ENCODE data around the gene NUDT3.
A peak's percentile ranks its signal among the peaks of the same experiment; 100 is the strongest.
"Not testable (repeated sequence)": the region's sequence is repeated elsewhere in the genome, so short reads cannot be mapped to it uniquely, and the experiment has no call there.

NUDT3 gene

GRCh38 chr6:34339971-34340370 is 52.5 kb downstream of the NUDT3 start:
- peaks cover 75% of the 10 kb centered on the region for H4K20me1 ChIP-seq
- no peak overlapping the region for H3K9ac ChIP-seq
- peak overlapping the region; percentile 72 for H3K4me2 ChIP-seq
- TF ChIP-seq Cebpa-rat (IDR thresholded peaks at IDR 0.05) = no peak
- peaks cover 34% of the 10 kb centered on the region for H3K36me3 ChIP-seq
- H3K9me3 ChIP-seq = no peaks in the 10 kb centered on the region
- H3K27ac ChIP-seq = no peak overlapping the region; the same call in 1 of the 2 replicates
- peaks cover 45% of the 10 kb centered on the region for H3K4me1 ChIP-seq
- no peaks in the 10 kb centered on the region for H3K27me3 ChIP-seq
- H3K4me3 ChIP-seq = no peak overlapping the region

GRCh38 chr6:34339432-34339831 is 53.0 kb downstream of the NUDT3 start:
- Histone ChIP-seq H3K4me3 (no peak overlapping the region), H3K4me1 (peaks cover 46% of the 10 kb centered on the region), H3K27ac (peak overlapping the region; percentile 10; the same call in 1 of the 2 replicates), H3K9ac (no peak overlapping the region), H4K20me1 (peaks cover 75% of the 10 kb centered on the region), H3K4me2 (peak overlapping the region; percentile 72), H3K9me3 (no peaks in the 10 kb centered on the region), H3K27me3 (no peaks in the 10 kb centered on the region), H3K36me3 (peaks cover 37% of the 10 kb centered on the region)
- no peak for TF ChIP-seq Cebpa-rat (IDR thresholded peaks at IDR 0.05)

GRCh38 chr6:34338811-34339210 is 53.7 kb downstream of the NUDT3 start:
- Histone ChIP-seq H3K9me3 (no peaks in the 10 kb centered on the region), H4K20me1 (peaks cover 75% of the 10 kb centered on the region), H3K36me3 (peaks cover 43% of the 10 kb centered on the region), H3K4me2 (peak overlapping the region; percentile 72), H3K27me3 (no peaks in the 10 kb centered on the region), H3K4me3 (no peak overlapping the region), H3K27ac (peak overlapping the region; percentile 40; the same call in 1 of the 2 replicates), H3K9ac (0 out of 2 replicates have a peak overlapping the region, but pooled peaks have one; percentile 12), H3K4me1 (peaks cover 51% of the 10 kb centered on the region)
- TF ChIP-seq Cebpa-rat (IDR thresholded peaks at IDR 0.05) = no peak

- Histone ChIP-seq H4K20me1 (peaks cover 75% of the 10 kb centered on the region), H3K36me3 (peaks cover 47% of the 10 kb centered on the region), H3K9ac (0 out of 2 replicates have a peak overlapping the region, but pooled peaks have one; percentile 12), H3K27me3 (no peaks in the 10 kb centered on the region), H3K9me3 (no peaks in the 10 kb centered on the region), H3K4me2 (peak overlapping the region; percentile 72), H3K4me3 (no peak overlapping the region), H3K27ac (peak overlapping the region; percentile 40; the same call in 1 of the 2 replicates), H3K4me1 (peaks cover 55% of the 10 kb centered on the region)
- TF ChIP-seq Cebpa-rat (IDR thresholded peaks at IDR 0.05) = no peak
Measured at GRCh38 chr6:34338377-34338776, 54.1 kb downstream of the NUDT3 start.

GRCh38 chr6:34334796-34335416 is 57.6 kb downstream of the NUDT3 start:
- H3K27ac ChIP-seq = no peak overlapping the region
- H3K27me3 ChIP-seq = no peaks in the 10 kb centered on the region
- TF ChIP-seq Cebpa-rat (IDR thresholded peaks at IDR 0.05) = no peak
- 0 out of 2 replicates have a peak, but pooled peaks cover 3% of the 10 kb centered on the region for H3K9me3 ChIP-seq
- H3K4me1 ChIP-seq = peaks cover 70% of the 10 kb centered on the region
- peaks cover 37% of the 10 kb centered on the region for H3K36me3 ChIP-seq
- no peak overlapping the region for H3K4me3 ChIP-seq
- peaks cover 63% of the 10 kb centered on the region for H4K20me1 ChIP-seq
- H3K9ac ChIP-seq = no peak overlapping the region
- H3K4me2 ChIP-seq = no peak overlapping the region

- no peak overlapping the region for H3K4me3 ChIP-seq
- H3K27me3 ChIP-seq = no peaks in the 10 kb centered on the region
- H3K9me3 ChIP-seq = 0 out of 2 replicates have a peak, but pooled peaks cover 3% of the 10 kb centered on the region
- no peak overlapping the region for H3K9ac ChIP-seq
- no peak overlapping the region for H3K27ac ChIP-seq
- peaks cover 38% of the 10 kb centered on the region for H3K36me3 ChIP-seq
- no peak overlapping the region for H3K4me2 ChIP-seq
- TF ChIP-seq Cebpa-rat (IDR thresholded peaks at IDR 0.05) = no peak
- H4K20me1 ChIP-seq = peaks cover 54% of the 10 kb centered on the region
- peaks cover 60% of the 10 kb centered on the region for H3K4me1 ChIP-seq
Measured at GRCh38 chr6:34333858-34334257, 58.6 kb downstream of the NUDT3 start.

- Histone ChIP-seq H3K9ac (no peak overlapping the region), H3K27ac (peak overlapping the region; percentile 24; the same call in 1 of the 2 replicates), H3K27me3 (no peaks in the 10 kb centered on the region), H3K36me3 (peaks cover 48% of the 10 kb centered on the region), H3K4me3 (no peak overlapping the region), H3K4me1 (peaks cover 46% of the 10 kb centered on the region), H4K20me1 (peaks cover 41% of the 10 kb centered on the region), H3K4me2 (peak overlapping the region; percentile 65), H3K9me3 (0 out of 2 replicates have a peak, but pooled peaks cover 3% of the 10 kb centered on the region)
- TF ChIP-seq Cebpa-rat (IDR thresholded peaks at IDR 0.05) = no peak
Measured at GRCh38 chr6:34332251-34333198, 59.9 kb downstream of the NUDT3 start.

- Histone ChIP-seq H3K4me3 (no peak overlapping the region), H3K27ac (no peak overlapping the region), H3K36me3 (peaks cover 58% of the 10 kb centered on the region), H4K20me1 (peaks cover 32% of the 10 kb centered on the region), H3K9ac (no peak overlapping the region), H3K4me1 (peaks cover 39% of the 10 kb centered on the region), H3K9me3 (0 out of 2 replicates have a peak, but pooled peaks cover 3% of the 10 kb centered on the region), H3K27me3 (no peaks in the 10 kb centered on the region), H3K4me2 (peak overlapping the region; percentile 65; the same call in 1 of the 2 replicates)
- no peak for TF ChIP-seq Cebpa-rat (IDR thresholded peaks at IDR 0.05)
Measured at GRCh38 chr6:34331371-34332050, 61.0 kb downstream of the NUDT3 start.

- not testable (repeated sequence) for H3K27me3 ChIP-seq, H3K9me3 ChIP-seq, H3K9ac ChIP-seq, H3K27ac ChIP-seq, H3K4me2 ChIP-seq, H3K4me3 ChIP-seq
- Histone ChIP-seq H3K36me3 (peaks cover 51% of the 10 kb centered on the region), H4K20me1 (peaks cover 28% of the 10 kb centered on the region), H3K4me1 (peaks cover 35% of the 10 kb centered on the region)
Measured at GRCh38 chr6:34329814-34330213, 62.7 kb downstream of the NUDT3 start.

All from BLaER1 (cell line).